GM12872 (cell line): ENCODE data around the gene LEFTY2.
A peak's percentile ranks its signal among the peaks of the same experiment; 100 is the strongest.

Source experiments
- TF ChIP-seq, protein P1 (sequence below): IDR thresholded peaks from 3 replicates; pipeline ENCODE4 v1.5.1; 2011; ENCODE audit warnings: low read depth, mild to moderate bottlenecking, low read length, moderate library complexity; ENCODE audit not compliant: insufficient read depth

LEFTY2 gene, protein sequence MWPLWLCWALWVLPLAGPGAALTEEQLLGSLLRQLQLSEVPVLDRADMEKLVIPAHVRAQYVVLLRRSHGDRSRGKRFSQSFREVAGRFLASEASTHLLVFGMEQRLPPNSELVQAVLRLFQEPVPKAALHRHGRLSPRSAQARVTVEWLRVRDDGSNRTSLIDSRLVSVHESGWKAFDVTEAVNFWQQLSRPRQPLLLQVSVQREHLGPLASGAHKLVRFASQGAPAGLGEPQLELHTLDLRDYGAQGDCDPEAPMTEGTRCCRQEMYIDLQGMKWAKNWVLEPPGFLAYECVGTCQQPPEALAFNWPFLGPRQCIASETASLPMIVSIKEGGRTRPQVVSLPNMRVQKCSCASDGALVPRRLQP

DNA sequence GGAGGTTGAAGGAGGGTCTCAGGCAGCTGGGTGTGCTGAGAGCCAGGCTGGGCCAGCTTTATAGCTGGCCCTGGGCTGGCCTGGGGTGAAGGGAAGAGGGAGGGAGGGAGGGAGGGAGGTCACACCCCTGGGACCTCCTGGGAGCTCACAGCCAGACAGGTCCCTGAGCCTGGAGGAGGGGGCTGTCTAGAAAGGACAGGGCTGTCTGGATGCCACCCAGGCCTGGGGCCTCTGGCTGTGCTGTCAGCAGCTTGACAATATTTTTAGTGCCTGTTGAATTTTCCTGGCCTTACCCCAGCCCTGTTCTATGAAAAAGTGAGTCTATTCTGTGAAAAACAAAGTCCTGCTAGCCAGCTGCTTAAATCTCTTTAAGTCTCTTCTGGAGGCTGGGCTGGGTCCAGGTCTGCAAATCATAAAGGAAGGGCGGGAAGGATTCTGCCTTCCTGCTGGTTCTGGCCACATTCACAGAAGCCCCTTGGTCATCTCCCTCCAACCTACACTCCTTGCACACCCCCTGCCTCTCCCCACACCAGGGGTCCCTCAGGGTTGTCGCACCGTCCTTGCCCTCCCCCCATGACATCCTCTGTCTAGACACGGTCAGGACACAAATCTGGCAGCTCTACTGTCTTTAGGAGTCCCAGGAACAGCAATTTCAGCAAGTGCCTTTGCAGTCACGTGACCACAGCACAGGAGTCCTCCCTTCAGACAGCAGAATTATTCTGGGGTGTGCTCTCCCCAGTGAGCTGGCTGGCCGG is at the start of gene LEFTY2:
Gene LEFTY2 (minus strand): TSS at position 34 of the 755 bp plus-strand sequence. CDS start 80 bp downstream, outside the sequence.
- TF ChIP-seq, protein P1, sequence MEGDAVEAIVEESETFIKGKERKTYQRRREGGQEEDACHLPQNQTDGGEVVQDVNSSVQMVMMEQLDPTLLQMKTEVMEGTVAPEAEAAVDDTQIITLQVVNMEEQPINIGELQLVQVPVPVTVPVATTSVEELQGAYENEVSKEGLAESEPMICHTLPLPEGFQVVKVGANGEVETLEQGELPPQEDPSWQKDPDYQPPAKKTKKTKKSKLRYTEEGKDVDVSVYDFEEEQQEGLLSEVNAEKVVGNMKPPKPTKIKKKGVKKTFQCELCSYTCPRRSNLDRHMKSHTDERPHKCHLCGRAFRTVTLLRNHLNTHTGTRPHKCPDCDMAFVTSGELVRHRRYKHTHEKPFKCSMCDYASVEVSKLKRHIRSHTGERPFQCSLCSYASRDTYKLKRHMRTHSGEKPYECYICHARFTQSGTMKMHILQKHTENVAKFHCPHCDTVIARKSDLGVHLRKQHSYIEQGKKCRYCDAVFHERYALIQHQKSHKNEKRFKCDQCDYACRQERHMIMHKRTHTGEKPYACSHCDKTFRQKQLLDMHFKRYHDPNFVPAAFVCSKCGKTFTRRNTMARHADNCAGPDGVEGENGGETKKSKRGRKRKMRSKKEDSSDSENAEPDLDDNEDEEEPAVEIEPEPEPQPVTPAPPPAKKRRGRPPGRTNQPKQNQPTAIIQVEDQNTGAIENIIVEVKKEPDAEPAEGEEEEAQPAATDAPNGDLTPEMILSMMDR: no peak

DNA sequence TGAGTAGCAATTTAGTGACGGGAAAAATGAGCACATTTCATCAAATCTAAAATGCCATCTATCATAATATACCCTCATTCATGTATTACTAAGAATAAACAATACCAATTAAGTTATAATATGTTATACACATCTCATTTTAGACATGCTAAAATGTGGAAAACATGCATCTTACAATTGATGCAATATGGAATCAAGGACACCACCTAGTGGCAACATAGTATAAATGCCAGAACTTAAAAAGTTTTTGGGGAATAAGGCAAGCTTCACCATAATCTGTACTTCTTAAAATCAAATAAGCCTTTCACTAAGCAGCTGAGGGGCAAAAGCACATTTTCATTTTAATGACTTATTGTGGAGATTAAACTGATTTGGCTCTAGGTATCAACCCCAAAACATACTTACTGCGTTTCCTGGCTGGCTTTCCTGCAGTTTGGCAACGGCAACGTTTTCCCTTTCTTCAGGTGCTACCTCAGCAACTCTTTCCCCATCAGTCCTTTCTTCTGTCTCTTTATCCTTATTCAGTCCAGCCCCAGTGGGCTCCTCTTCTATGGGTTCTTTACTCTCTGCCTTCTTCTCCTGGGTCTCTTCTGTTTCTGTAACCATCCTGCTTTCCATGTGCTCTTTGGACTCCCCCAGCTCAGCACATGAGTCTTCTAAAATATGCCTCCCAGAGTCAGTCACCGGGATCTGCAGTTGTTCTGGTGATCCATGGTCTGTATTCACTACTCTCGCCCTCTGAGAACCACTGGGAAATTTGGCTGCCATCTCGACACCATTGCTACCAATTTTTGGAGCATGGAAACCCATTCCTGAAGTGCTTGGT is 46.7 kb upstream of the LEFTY2 start:
- TF ChIP-seq, protein P1: peak; percentile 56; the same call in 2 of the 3 replicates

DNA sequence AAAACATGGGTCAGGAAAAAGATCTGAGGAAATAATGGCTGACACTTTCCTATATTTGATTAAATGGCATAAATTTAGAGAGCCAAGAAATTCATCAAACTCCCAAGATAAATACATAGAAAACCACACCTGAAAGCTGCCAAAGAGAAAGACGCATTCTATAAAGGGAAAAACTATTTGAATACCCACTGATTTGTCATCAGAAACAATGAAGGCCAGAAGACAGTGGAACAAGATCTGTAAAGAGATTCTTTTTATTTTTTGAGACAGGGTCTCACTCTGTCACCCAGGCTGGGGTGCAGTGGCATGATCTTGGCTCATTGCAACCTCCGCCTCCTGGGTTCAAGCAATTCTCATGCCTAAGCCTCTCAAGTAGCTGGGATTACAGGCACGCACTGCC is 40.7 kb upstream of the LEFTY2 start:
- TF ChIP-seq, protein P1: no peak

DNA sequence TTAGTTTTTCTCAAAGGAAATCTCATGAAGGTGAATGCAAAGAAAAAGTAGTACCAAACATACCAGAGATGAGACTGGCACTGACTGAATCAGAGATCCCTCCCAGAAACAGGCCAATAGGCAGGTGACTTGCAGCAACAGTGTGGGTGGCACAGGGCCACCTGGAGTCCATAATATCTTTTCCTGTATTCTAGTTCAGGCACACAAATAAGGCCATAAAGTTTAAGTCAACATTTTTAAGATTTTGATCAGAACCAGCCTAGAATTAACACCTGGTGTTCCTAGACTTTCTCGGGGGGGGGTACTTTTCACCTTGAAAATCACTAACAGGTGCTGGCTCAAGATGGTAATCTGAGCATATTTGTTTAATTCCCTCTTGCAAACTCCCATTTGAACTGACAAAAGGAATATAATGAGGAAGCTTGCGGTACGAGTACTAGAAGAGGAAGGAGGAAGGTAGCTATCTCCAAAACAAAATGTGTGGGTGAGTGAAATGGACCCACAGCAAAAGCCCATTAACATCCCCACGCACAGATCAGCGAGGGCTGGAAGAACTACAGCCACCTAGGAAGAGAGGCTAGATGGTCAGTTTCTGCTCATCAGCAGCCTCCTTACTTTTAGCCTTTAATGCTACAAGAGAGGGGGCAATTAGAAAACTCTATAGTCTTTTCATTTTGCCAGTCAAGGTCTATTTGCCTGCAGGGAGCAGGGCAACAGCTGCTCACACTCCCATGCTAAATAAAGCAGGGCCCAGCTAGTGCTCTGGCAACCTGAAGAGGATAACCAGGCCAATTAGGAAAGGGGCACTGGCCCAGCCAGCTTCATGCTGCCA is 39.2 kb upstream of the LEFTY2 start:
- TF ChIP-seq, protein P1: no peak

DNA sequence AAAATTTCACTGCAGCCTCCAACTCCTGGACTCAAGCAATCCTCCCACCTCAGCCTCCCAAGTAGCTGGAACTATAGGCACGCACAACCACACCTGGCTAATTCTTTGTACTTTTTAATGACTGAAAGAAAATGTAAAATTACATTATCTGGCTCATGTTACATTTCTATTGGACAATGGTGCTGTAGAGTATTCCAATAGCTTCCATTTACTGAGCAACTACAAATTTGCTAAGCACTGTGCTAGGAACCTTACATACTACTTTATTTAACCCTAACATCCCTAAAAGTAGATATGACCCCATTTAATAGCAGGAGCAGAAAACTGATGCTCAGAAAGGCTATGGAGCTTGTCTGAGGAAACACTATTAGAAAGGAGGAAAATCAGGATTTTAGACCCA is 38.4 kb upstream of the LEFTY2 start:
- TF ChIP-seq, protein P1: no peak

DNA sequence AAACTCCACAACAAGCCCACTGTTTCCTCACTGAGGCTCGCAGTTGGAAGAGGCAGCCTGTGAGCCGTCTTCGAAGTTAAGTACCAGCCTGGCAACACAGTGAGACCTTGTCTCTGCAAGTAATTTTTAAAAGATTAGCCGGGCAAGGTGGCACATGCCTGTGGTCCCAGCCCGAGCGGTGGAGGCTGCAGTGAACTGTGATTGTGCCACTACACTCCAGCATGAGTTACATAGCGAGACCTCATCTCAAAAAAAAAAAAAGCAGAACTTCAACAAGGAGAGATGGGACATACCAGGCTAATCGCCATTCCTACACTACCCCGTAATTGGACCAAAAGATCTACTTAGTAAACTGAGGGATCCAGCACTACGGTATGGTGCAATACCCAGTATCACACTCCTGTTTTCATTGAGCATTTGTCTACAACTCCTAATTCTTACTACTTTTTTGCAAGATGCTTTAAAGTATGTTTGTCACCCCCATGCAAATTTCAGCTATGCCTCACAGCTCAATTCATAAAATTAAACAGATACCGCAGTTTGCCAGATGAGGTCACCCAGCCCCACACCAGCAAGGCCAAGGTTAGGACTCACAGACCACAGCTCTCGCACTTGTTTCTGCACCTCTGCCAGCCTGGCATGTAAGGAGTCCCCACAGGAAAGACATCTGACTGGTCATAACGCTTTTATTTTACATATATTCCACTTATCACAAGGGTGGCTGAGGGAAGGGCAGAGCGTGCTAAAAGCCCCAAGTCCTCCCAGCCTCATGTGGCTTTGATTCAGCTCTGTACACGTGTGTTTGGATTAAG is 37.1 kb upstream of the LEFTY2 start:
- TF ChIP-seq, protein P1: no peak
